ENCODE measurements around the gene DBET.
"Not testable (repeated sequence)": the region's sequence is repeated elsewhere in the genome, so short reads cannot be mapped to it uniquely, and the experiment has no call there.

The DBET gene

GRCh38 chr4:190049378-190050239 is 14.7 kb upstream of the DBET start:
- not testable (repeated sequence) for DNase-seq

GRCh38 chr4:190058997-190059396 is 5.3 kb upstream of the DBET start:
- not testable (repeated sequence) for DNase-seq

- not testable (repeated sequence) for DNase-seq
These were observed 503 bp downstream of the DBET start for GRCh38 chr4:190064805-190065204.

- not testable (repeated sequence) for DNase-seq
These were observed 4.0 kb downstream of the DBET start for GRCh38 chr4:190068351-190068750.

GRCh38 chr4:190093052-190093451 is 28.8 kb downstream of the DBET start:
- DNase-seq, result not testable (repeated sequence)

GRCh38 chr4:190094031-190094430 is 29.7 kb downstream of the DBET start:
- DNase-seq, result not testable (repeated sequence)

- DNase-seq, result not testable (repeated sequence)
These were observed 31.0 kb downstream of the DBET start for GRCh38 chr4:190095335-190095734.

- DNase-seq, result not testable (repeated sequence)
These were observed 35.3 kb downstream of the DBET start for GRCh38 chr4:190099605-190100004.

GRCh38 chr4:190101525-190101924 is 37.2 kb downstream of the DBET start:
- DNase-seq, result not testable (repeated sequence)

- DNase-seq, result not testable (repeated sequence)
These were observed 41.9 kb downstream of the DBET start for GRCh38 chr4:190106191-190106590.

GRCh38 chr4:190106611-190107480 is 42.5 kb downstream of the DBET start:
- DNase-seq, result not testable (repeated sequence)

GRCh38 chr4:190107766-190108485 is 43.6 kb downstream of the DBET start:
- DNase-seq, result not testable (repeated sequence)

- DNase-seq, result not testable (repeated sequence)
These were observed 44.5 kb downstream of the DBET start for GRCh38 chr4:190108756-190109155.

- not testable (repeated sequence) for DNase-seq
These were observed 45.2 kb downstream of the DBET start for GRCh38 chr4:190109390-190110011.

GRCh38 chr4:190110033-190110432 is 45.7 kb downstream of the DBET start:
- not testable (repeated sequence) for DNase-seq

- DNase-seq, result not testable (repeated sequence)
These were observed 46.4 kb downstream of the DBET start for GRCh38 chr4:190110570-190111295.

- not testable (repeated sequence) for DNase-seq
These were observed 48.6 kb downstream of the DBET start for GRCh38 chr4:190112879-190113278.

- not testable (repeated sequence) for DNase-seq
These were observed 50.7 kb downstream of the DBET start for GRCh38 chr4:190114991-190115390.
